Thoracic aorta (tissue), 2 donors: Measurements from ENCODE around the gene USP49. TPM values are rescaled to one million over a fixed set of nuclear protein-coding genes. Genes with fewer than 3 reads are reported as not detected.

Source experiments
- ATAC-seq: fragments of 150-250 bp; one replicate; pipeline ENCODE4 v1.8.0; 2017; ENCODE audit warnings: low read depth; ENCODE audit not compliant: insufficient number of reproducible peaks, low FRiP score
- DNase-seq: peaks from one replicate; pipeline ENCODE4 v3.0.0-alpha.2; 2020; ENCODE audit warnings: low spot score
- H3K27ac ChIP-seq, 2 donors: fragments of 200-600 bp; sonication (generic); 1 replicate in 1 of 2; 2 replicates in 1 of 2; pipeline ENCODE4 v1.5.1; 2016; ENCODE audit warnings: mild to moderate bottlenecking in 2 of 2, moderate library complexity in 2 of 2
- H3K27me3 ChIP-seq: fragments of 200-600 bp; sonication (generic); replicated peaks from 2 replicates; pipeline ENCODE4 v1.6.0; 2016; ENCODE audit warnings: mild to moderate bottlenecking; ENCODE audit not compliant: insufficient read depth
- H3K36me3 ChIP-seq: fragments of 200-600 bp; sonication (generic); one replicate; pipeline ENCODE4 v1.5.1; 2016
- H3K4me1 ChIP-seq, 2 donors: fragments of 200-600 bp; sonication (generic); 1 replicate in 1 of 2; 2 replicates in 1 of 2; pipeline versions ENCODE4 v1.5.1 to v1.6.0; 2016; ENCODE audit warnings: low read depth in 2 of 2, mild to moderate bottlenecking in 1 of 2; ENCODE audit not compliant: control insufficient read depth in 1 of 2
- H3K4me3 ChIP-seq: fragments of 200-600 bp; sonication (generic); 2 replicates; pipeline ENCODE4 v1.5.1; 2016; ENCODE audit warnings: mild to moderate bottlenecking
- H3K9me3 ChIP-seq: fragments of 200-600 bp; sonication (generic); 2 replicates; pipeline ENCODE4 v1.5.1; 2016
- CTCF ChIP-seq: fragments of 200-600 bp; sonication (generic); IDR thresholded peaks from one replicate; pipeline ENCODE4 v1.5.1; 2019; ENCODE audit warnings: antibody characterized with exemption
- total RNA-seq, 2 donors: library from RNA; depleted of rRNA; stranded (reverse); fragments of >200 nt; gene quantifications; one replicate each; pipeline versions ENCODE4 v1.1.0 to v1.2.3, GENCODE V29; 2016

USP49 gene
- total RNA-seq, 2 donors from 2014 or later = 3.3 to 3.8 TPM

GRCh38 chr6:41874741-41875140 lies 20.4 kb downstream of the USP49 start:
- Histone ChIP-seq H3K27me3 (no peaks in the 10 kb centered on the region), H3K27ac (no peak overlapping the region), H3K36me3 (no peaks in the 10 kb centered on the region), H3K4me3 (no peak overlapping the region), H3K4me1 (peaks cover 0 to 4% of the 10 kb centered on the region in 2 donors), H3K9me3 (no peaks in the 10 kb centered on the region)
- ATAC-seq (no peak), DNase-seq (no peak)
- no peak for TF ChIP-seq CTCF

- Histone ChIP-seq H3K9me3 (no peaks in the 10 kb centered on the region), H3K4me3 (no peak overlapping the region), H3K27ac (no peak overlapping the region), H3K4me1 (no peaks in the 10 kb centered on the region), H3K36me3 (no peaks in the 10 kb centered on the region), H3K27me3 (no peaks in the 10 kb centered on the region)
- ATAC-seq = no peak
- DNase-seq = no peak
- no peak for TF ChIP-seq CTCF
These were observed 23.0 kb downstream of the USP49 start for GRCh38 chr6:41872147-41872546.

GRCh38 chr6:41871691-41872090 lies 23.5 kb downstream of the USP49 start:
- Histone ChIP-seq H3K36me3 (no peaks in the 10 kb centered on the region), H3K4me3 (no peak overlapping the region), H3K4me1 (no peaks in the 10 kb centered on the region), H3K9me3 (no peaks in the 10 kb centered on the region), H3K27me3 (no peaks in the 10 kb centered on the region), H3K27ac (no peak overlapping the region)
- no peak for DNase-seq
- no peak for ATAC-seq
- no peak for TF ChIP-seq CTCF

- Histone ChIP-seq H3K36me3 (no peaks in the 10 kb centered on the region), H3K4me3 (no peak overlapping the region), H3K27ac (no peak overlapping the region), H3K9me3 (no peaks in the 10 kb centered on the region), H3K4me1 (no peaks in the 10 kb centered on the region), H3K27me3 (no peaks in the 10 kb centered on the region)
- no peak for DNase-seq
- no peak for ATAC-seq
- no peak for TF ChIP-seq CTCF
These were observed 35.8 kb downstream of the USP49 start for GRCh38 chr6:41859356-41859755.

GRCh38 chr6:41858703-41859102 lies 36.5 kb downstream of the USP49 start:
- Histone ChIP-seq H3K27ac (no peak overlapping the region), H3K4me3 (no peak overlapping the region), H3K36me3 (no peaks in the 10 kb centered on the region), H3K9me3 (no peaks in the 10 kb centered on the region), H3K4me1 (no peaks in the 10 kb centered on the region), H3K27me3 (no peaks in the 10 kb centered on the region)
- ATAC-seq (no peak), DNase-seq (no peak)
- TF ChIP-seq CTCF = no peak
